Neural progenitor cell (in vitro differentiated cells): ENCODE results near the gene WWOX. TPM values are rescaled to one million over a fixed set of nuclear protein-coding genes. Genes with fewer than 3 reads are reported as not detected.

Source experiments
- DNase-seq: peaks from one replicate; pipeline ENCODE4 v3.0.0-alpha.2; 2016; ENCODE audit warnings: low spot score
- H2AFZ ChIP-seq: fragments of 200-600 bp; sonication (generic); replicated peaks from 2 replicates; pipeline ENCODE4 v1.6.1; 2016; ENCODE audit warnings: antibody characterized with exemption
- H3F3A ChIP-seq: fragments of 200-600 bp; sonication (generic); 2 replicates; pipeline ENCODE4 v1.6.1; 2016; ENCODE audit warnings: antibody characterized with exemption, low read depth
- H3K27ac ChIP-seq: fragments of 200-600 bp; sonication (generic); 2 replicates; pipeline ENCODE4 v1.5.1; 2016; ENCODE audit warnings: mild to moderate bottlenecking
- H3K27me3 ChIP-seq: fragments of 200-600 bp; sonication (generic); 2 replicates; pipeline ENCODE4 v1.6.1; 2016; ENCODE audit warnings: mild to moderate bottlenecking, moderate library complexity
- H3K36me3 ChIP-seq: fragments of 200-600 bp; sonication (generic); 2 replicates; pipeline ENCODE4 v1.5.1; 2016
- H3K4me1 ChIP-seq: fragments of 200-600 bp; sonication (generic); 2 replicates; pipeline ENCODE4 v1.6.1; 2016; ENCODE audit warnings: mixed run types
- H3K4me2 ChIP-seq: fragments of 200-600 bp; sonication (generic); 2 replicates; pipeline ENCODE4 v1.6.1; 2016
- H3K4me3 ChIP-seq: fragments of 200-600 bp; sonication (generic); 2 replicates; pipeline ENCODE4 v1.5.1; 2016
- H3K79me2 ChIP-seq: fragments of 200-600 bp; sonication (generic); 2 replicates; pipeline ENCODE4 v1.6.1; 2016; ENCODE audit warnings: low read depth
- H3K9ac ChIP-seq: fragments of 200-600 bp; sonication (generic); 2 replicates; pipeline ENCODE4 v1.6.1; 2016
- H3K9me3 ChIP-seq: fragments of 200-600 bp; sonication (generic); 2 replicates; pipeline ENCODE4 v1.5.1; 2016; ENCODE audit warnings: low read depth
- H4K20me1 ChIP-seq: fragments of 200-600 bp; sonication (generic); 2 replicates; pipeline ENCODE4 v1.6.1; 2016; ENCODE audit warnings: low read depth
- H3K27ac Mint-ChIP-seq: 3 replicates; pipeline ENCODE4 v1.8.0; 2021; ENCODE audit warnings: mixed read lengths
- H3K27me3 Mint-ChIP-seq: 2 replicates; pipeline ENCODE4 v1.8.0; 2022; ENCODE audit warnings: low read depth, mild to moderate bottlenecking, inconsistent platforms, moderate library complexity, mixed read lengths; ENCODE audit not compliant: insufficient read depth
- H3K36me3 Mint-ChIP-seq: 3 replicates; pipeline ENCODE4 v1.8.0; 2021; ENCODE audit warnings: mixed read lengths
- H3K4me1 Mint-ChIP-seq: 3 replicates; pipeline ENCODE4 v1.8.0; 2021; ENCODE audit warnings: mixed read lengths
- H3K4me3 Mint-ChIP-seq: 3 replicates; pipeline ENCODE4 v1.8.0; 2021; ENCODE audit warnings: mild to moderate bottlenecking, moderate library complexity, mixed read lengths
- H3K9me3 Mint-ChIP-seq: 3 replicates; pipeline ENCODE4 v1.8.0; 2020; ENCODE audit warnings: mixed read lengths
- EZH2 ChIP-seq: fragments of 200-600 bp; sonication (generic); IDR thresholded peaks from 2 replicates; pipeline ENCODE4 v1.6.1; 2017; ENCODE audit warnings: antibody characterized with exemption, mild to moderate bottlenecking, moderate library complexity
- EZH2phosphoT487 ChIP-seq: fragments of 200-600 bp; sonication (generic); IDR thresholded peaks from 2 replicates; pipeline ENCODE4 v1.6.1; 2017; ENCODE audit warnings: antibody characterized with exemption
- total RNA-seq: library from RNA; depleted of rRNA; stranded (reverse); fragments of >200 nt; gene quantifications from 2 replicates; pipeline ENCODE4 v1.2.3, GENCODE V29; 2015; ENCODE audit warnings: low replicate concordance
- TF ChIP-seq, protein P1 (sequence below): fragments of 200-600 bp; sonication (generic); IDR thresholded peaks from 2 replicates; pipeline ENCODE4 v1.5.1; 2017; ENCODE audit warnings: antibody characterized with exemption, mild to moderate bottlenecking

WWOX gene
- total RNA-seq, 1 donor from 2014 or later: 63.7 TPM

GRCh38 chr16:78862022-78862421 is 762.6 kb downstream of the WWOX start:
- no peak overlapping the region for H3K4me2 ChIP-seq
- no peak overlapping the region for H3K9ac ChIP-seq
- DNase-seq: no peak
- H3K27me3 ChIP-seq: no peaks in the 10 kb centered on the region
- Mint-ChIP-seq H3K27ac (no peak overlapping the region), H3K9me3 (no peaks in the 10 kb centered on the region), H3K4me3 (no peak overlapping the region), H3K36me3 (no peaks in the 10 kb centered on the region), H3K27me3 (no peaks in the 10 kb centered on the region), H3K4me1 (no peaks in the 10 kb centered on the region)
- no peak overlapping the region for H3K4me3 ChIP-seq
- H3F3A ChIP-seq: no peaks in the 10 kb centered on the region
- no peak overlapping the region for H2AFZ ChIP-seq
- H3K79me2 ChIP-seq: no peaks in the 10 kb centered on the region
- H4K20me1 ChIP-seq: no peaks in the 10 kb centered on the region
- H3K27ac ChIP-seq: no peak overlapping the region
- H3K4me1 ChIP-seq: no peaks in the 10 kb centered on the region
- H3K36me3 ChIP-seq: no peaks in the 10 kb centered on the region
- no peaks in the 10 kb centered on the region for H3K9me3 ChIP-seq
- TF ChIP-seq, protein P1, sequence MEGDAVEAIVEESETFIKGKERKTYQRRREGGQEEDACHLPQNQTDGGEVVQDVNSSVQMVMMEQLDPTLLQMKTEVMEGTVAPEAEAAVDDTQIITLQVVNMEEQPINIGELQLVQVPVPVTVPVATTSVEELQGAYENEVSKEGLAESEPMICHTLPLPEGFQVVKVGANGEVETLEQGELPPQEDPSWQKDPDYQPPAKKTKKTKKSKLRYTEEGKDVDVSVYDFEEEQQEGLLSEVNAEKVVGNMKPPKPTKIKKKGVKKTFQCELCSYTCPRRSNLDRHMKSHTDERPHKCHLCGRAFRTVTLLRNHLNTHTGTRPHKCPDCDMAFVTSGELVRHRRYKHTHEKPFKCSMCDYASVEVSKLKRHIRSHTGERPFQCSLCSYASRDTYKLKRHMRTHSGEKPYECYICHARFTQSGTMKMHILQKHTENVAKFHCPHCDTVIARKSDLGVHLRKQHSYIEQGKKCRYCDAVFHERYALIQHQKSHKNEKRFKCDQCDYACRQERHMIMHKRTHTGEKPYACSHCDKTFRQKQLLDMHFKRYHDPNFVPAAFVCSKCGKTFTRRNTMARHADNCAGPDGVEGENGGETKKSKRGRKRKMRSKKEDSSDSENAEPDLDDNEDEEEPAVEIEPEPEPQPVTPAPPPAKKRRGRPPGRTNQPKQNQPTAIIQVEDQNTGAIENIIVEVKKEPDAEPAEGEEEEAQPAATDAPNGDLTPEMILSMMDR: no peak
- TF ChIP-seq EZH2: no peak
- no peak for TF ChIP-seq EZH2phosphoT487

DNA sequence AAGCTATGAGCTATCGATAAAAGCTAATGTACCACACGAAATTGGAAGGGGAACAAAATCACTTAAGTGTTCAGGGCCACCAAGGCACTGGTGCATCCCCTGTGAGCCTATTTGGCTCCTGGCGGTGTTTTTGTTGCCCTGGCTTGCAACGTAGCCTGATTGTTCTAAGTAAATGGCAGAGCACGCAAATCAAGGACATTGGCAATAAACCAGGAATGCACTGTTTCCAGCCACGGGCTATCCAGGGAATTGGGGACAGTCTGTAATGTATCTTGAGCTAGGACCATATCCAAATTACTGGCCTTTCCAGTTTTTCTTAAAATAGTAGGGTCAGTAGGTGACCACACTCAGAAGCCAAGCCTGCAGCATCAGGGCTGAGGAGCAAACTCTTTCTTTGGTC is 767.1 kb downstream of the WWOX start:
- TF ChIP-seq, protein P1: no peak
- TF ChIP-seq EZH2 (no peak), EZH2phosphoT487 (no peak)
- no peak overlapping the region for H3K27ac ChIP-seq
- no peaks in the 10 kb centered on the region for H3K9me3 Mint-ChIP-seq
- H3K27ac Mint-ChIP-seq: no peak overlapping the region
- peaks cover 2% of the 10 kb centered on the region for H3K27me3 Mint-ChIP-seq
- H3K4me1 ChIP-seq: no peaks in the 10 kb centered on the region
- H3K4me3 ChIP-seq: no peak overlapping the region
- H3K4me3 Mint-ChIP-seq: no peak overlapping the region
- no peak overlapping the region for H3K9ac ChIP-seq
- no peaks in the 10 kb centered on the region for H4K20me1 ChIP-seq
- no peaks in the 10 kb centered on the region for H3K79me2 ChIP-seq
- no peak for DNase-seq
- no peaks in the 10 kb centered on the region for H3K36me3 Mint-ChIP-seq
- H3K4me1 Mint-ChIP-seq: no peaks in the 10 kb centered on the region
- H2AFZ ChIP-seq: no peak overlapping the region
- H3K9me3 ChIP-seq: no peaks in the 10 kb centered on the region
- H3K4me2 ChIP-seq: no peak overlapping the region
- H3K36me3 ChIP-seq: no peaks in the 10 kb centered on the region
- H3K27me3 ChIP-seq: no peaks in the 10 kb centered on the region
- no peaks in the 10 kb centered on the region for H3F3A ChIP-seq

- Mint-ChIP-seq H3K27me3 (peaks cover 4% of the 10 kb centered on the region), H3K36me3 (no peaks in the 10 kb centered on the region), H3K27ac (no peak overlapping the region), H3K4me1 (peaks cover 4% of the 10 kb centered on the region), H3K9me3 (no peaks in the 10 kb centered on the region), H3K4me3 (no peak overlapping the region)
- Histone ChIP-seq H3K9ac (no peak overlapping the region), H3K27ac (no peak overlapping the region), H4K20me1 (no peaks in the 10 kb centered on the region), H2AFZ (no peak overlapping the region), H3K4me3 (no peak overlapping the region), H3F3A (no peaks in the 10 kb centered on the region), H3K36me3 (no peaks in the 10 kb centered on the region), H3K27me3 (no peaks in the 10 kb centered on the region), H3K79me2 (no peaks in the 10 kb centered on the region), H3K9me3 (no peaks in the 10 kb centered on the region), H3K4me2 (no peak overlapping the region), H3K4me1 (no peaks in the 10 kb centered on the region)
- DNase-seq: no peak
- TF ChIP-seq EZH2 (no peak), EZH2phosphoT487 (no peak)
- TF ChIP-seq, protein P1: no peak
Observed at GRCh38 chr16:78869492-78869891, 770.0 kb downstream of the WWOX start.
